ENCODE results near the gene NKPD1.

Gene NKPD1

GRCh38 chr19:45136507-45137178 is 24.1 kb downstream of the NKPD1 start:
- TF ChIP-seq POLR2A (IDR thresholded peaks at IDR 0.05; ENCODE audit: extremely low read depth, insufficient read length) (no peak), CTCF (IDR thresholded peaks at IDR 0.05; ENCODE audit: low read depth, low read length) (no peak), MAX (IDR thresholded peaks at IDR 0.05; ENCODE audit: low read depth, low read length) (no peak), MYC (IDR thresholded peaks at IDR 0.05; ENCODE audit: low read depth, low read length) (no peak)
- H3K4me3 ChIP-seq (ENCODE audit: low read depth, low read length) = no peak overlapping the region
- no peak for DNase-seq (ENCODE audit: low read depth)

DNA sequence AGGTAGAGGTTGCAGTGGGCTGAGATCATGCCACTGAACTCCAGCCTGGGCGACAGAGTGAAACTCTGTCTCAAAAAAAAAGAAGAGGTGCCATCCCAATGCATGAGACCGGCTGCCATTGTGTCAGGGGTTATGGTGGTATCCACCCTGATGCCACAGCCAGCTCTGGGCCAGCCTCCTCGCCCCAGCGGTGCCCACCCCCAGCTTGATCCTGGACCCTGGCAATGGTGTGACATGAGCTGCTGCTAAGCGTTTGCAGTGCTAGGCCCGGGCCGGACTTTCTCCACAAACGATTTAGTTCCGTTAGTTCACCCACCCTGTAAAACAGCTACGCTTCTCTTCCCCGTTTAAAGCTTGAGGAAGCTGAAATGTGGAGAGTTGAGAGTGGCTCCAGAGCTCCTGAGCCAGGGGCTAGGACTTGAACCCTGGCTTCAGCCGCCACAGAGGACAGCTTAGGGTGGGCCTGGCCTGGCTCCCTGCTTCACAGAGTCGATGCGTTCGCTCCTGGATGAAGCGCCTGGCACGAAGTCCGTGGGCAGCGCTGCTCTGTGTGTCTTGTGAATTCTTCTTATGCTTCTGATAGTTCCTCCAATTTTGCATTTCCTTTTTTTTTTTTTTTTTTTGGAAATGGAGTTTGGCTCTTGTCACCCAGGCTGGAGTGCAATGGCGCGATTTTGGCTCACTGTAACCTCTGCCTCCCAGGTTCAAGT is 25.5 kb downstream of the NKPD1 start:
- no peak for DNase-seq (ENCODE audit: low read depth)
- no peak for TF ChIP-seq MYC (IDR thresholded peaks at IDR 0.05; ENCODE audit: low read depth, low read length)
- no peak for TF ChIP-seq POLR2A (IDR thresholded peaks at IDR 0.05; ENCODE audit: extremely low read depth, insufficient read length)
- TF ChIP-seq CTCF (IDR thresholded peaks at IDR 0.05; ENCODE audit: low read depth, low read length) = no peak
- no peak for TF ChIP-seq MAX (IDR thresholded peaks at IDR 0.05; ENCODE audit: low read depth, low read length)

DNA sequence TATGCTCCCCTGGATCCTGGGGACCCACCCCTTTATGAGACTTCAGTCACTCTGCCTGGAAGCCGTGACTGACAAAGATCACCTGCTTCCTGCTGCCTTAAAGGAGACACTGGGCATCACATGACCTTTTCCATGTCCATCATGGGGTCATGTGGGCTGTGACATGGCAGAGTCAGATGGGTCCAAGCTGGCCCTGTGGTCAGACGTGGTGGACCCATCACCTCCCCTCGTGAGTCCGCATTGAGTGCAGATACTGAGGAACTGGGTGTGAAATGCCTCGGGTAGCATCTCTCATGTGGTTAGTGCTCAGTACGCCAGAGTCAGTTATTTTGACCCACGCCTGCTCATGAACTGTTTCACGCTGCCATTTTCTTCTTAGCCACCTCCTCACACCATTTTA is 27.1 kb downstream of the NKPD1 start:
- no peak overlapping the region for H3K4me3 ChIP-seq (ENCODE audit: low read depth, low read length)
- TF ChIP-seq POLR2A (IDR thresholded peaks at IDR 0.05; ENCODE audit: extremely low read depth, insufficient read length) = no peak
- no peak for TF ChIP-seq MAX (IDR thresholded peaks at IDR 0.05; ENCODE audit: low read depth, low read length)
- TF ChIP-seq CTCF (IDR thresholded peaks at IDR 0.05; ENCODE audit: low read depth, low read length) = no peak
- no peak for TF ChIP-seq MYC (IDR thresholded peaks at IDR 0.05; ENCODE audit: low read depth, low read length)
- no peak for DNase-seq (ENCODE audit: low read depth)

More for the DNA sequence above, 25.5 kb downstream of the NKPD1 start:
- H3K4me3 ChIP-seq (ENCODE audit: low read depth, low read length) = no peak overlapping the region

DNA sequence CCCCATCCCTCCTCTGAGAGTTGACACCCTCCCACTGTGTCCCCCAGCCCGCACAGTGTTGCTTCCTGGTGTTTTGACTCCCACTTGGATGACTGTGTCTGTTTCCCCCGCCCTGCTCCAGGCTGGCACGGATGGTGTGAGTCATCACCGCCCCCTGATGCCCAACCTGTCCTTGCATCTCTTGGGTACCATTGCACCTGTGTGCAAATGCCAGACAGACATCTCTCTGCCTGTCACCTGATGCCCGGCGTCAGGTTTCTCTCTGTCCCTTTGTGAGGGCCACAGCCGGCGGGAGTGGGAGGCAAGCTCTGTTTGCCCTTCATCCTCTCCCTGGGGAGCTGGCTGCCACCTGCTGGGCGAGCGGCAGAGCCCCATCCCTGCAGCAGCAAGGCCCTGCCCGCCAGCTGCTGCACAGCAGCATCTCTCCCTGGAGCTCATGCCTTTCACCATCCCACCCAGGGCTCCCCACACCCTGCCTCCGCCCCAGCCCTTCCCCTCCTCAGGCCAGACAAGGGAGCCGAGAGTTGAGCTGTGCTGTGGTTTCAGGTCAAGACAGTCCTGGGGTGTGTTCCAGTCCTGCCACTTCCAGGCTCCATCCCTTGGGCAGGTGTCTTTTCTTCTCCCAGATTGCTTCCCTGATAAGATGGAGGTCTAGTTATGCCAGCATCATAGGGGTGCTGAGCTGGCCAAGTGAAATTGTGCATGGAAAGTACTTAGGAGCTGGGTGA is 29.7 kb downstream of the NKPD1 start:
- no peak for DNase-seq (ENCODE audit: low read depth)
- no peak overlapping the region for H3K4me3 ChIP-seq (ENCODE audit: low read depth, low read length)
- TF ChIP-seq MYC (IDR thresholded peaks at IDR 0.05; ENCODE audit: low read depth, low read length) (no peak), CTCF (IDR thresholded peaks at IDR 0.05; ENCODE audit: low read depth, low read length) (no peak), POLR2A (IDR thresholded peaks at IDR 0.05; ENCODE audit: extremely low read depth, insufficient read length) (no peak), MAX (IDR thresholded peaks at IDR 0.05; ENCODE audit: low read depth, low read length) (no peak)

DNA sequence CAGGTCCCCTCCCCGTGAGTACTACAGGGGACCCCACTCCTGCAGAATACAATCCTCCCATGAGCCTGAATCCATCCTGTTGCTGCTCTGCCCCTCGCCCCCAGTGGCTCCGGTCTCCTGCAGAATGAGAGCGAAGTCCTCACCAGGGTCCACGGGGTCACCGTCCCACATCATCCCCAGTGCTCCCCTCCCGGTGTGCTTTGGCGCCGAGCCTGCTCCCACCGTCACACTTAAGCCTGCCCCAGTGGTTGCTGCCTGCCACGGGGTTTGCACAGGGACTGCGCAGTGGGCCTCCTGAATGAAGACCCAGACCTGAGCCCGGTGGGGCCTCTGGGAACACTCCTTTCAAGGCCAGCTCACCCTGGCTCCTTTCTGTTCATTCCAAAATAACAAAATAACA is 30.5 kb downstream of the NKPD1 start:
- no peak for DNase-seq (ENCODE audit: low read depth)
- no peak for TF ChIP-seq MAX (IDR thresholded peaks at IDR 0.05; ENCODE audit: low read depth, low read length)
- no peak for TF ChIP-seq POLR2A (IDR thresholded peaks at IDR 0.05; ENCODE audit: extremely low read depth, insufficient read length)
- no peak for TF ChIP-seq CTCF (IDR thresholded peaks at IDR 0.05; ENCODE audit: low read depth, low read length)
- TF ChIP-seq MYC (IDR thresholded peaks at IDR 0.05; ENCODE audit: low read depth, low read length) = no peak
- no peak overlapping the region for H3K4me3 ChIP-seq (ENCODE audit: low read depth, low read length)

All from NB4 (cell line).